OCI-LY7 (cell line): ENCODE measurements around the gene MLLT3. TPM values are rescaled to one million over a fixed set of nuclear protein-coding genes. Genes with fewer than 3 reads are reported as not detected.

Experiments
- BruUV-seq: library from RNA; stranded (reverse); fragments of 400-500 nt; replicated peaks from 2 replicates; lab custom pipeline; 2021; lab: Mats Ljungman, UMichigan
- CTCF ChIA-PET: fragments of 300-600 bp; sonication (Branson Sonifier 250); formaldehyde crosslinking; loops from one replicate; lab custom pipeline; 2022; ENCODE audit warnings: antibody characterized with exemption; ENCODE audit not compliant: unreplicated experiment; lab: Charles Lee
- POLR2A ChIA-PET: fragments of 300-600 bp; sonication (Branson Sonifier 250); formaldehyde crosslinking; loops from one replicate; lab custom pipeline; 2022; ENCODE audit warnings: antibody characterized with exemption; lab: Charles Lee
- DNase-seq: peaks from one replicate; pipeline ENCODE4 v3.0.0-alpha.2; 2015; ENCODE audit warnings: low spot score
- H2AFZ ChIP-seq: fragments of 200-600 bp; sonication (generic), shearing (Covaris generic); 2 replicates; pipeline ENCODE4 v1.6.1; 2014; ENCODE audit warnings: mild to moderate bottlenecking, antibody characterized with exemption, low read length, moderate library complexity
- H3K27ac ChIP-seq: fragments of 200-600 bp; sonication (generic); 2 replicates; pipeline ENCODE4 v1.5.1; 2014; ENCODE audit warnings: mixed run types, low read depth, mild to moderate bottlenecking, moderate library complexity, low read length, inconsistent platforms; ENCODE audit not compliant: poor library complexity, severe bottlenecking
- H3K36me3 ChIP-seq: fragments of 200-600 bp; sonication (generic); 2 replicates; pipeline ENCODE4 v1.6.1; 2014; ENCODE audit warnings: mild to moderate bottlenecking, antibody characterized with exemption, low read length, moderate library complexity, mixed read lengths; ENCODE audit not compliant: insufficient read depth
- H3K4me1 ChIP-seq: fragments of 200-600 bp; sonication (generic); 2 replicates; pipeline ENCODE4 v1.5.1; 2014; ENCODE audit warnings: mild to moderate bottlenecking, low read length; ENCODE audit not compliant: insufficient read depth, poor library complexity, severe bottlenecking
- H3K4me2 ChIP-seq: fragments of 200-600 bp; sonication (generic); 2 replicates; pipeline ENCODE4 v1.6.1; 2014; ENCODE audit warnings: mild to moderate bottlenecking, low read length
- H3K4me3 ChIP-seq: fragments of 200-600 bp; sonication (generic); 2 replicates; pipeline ENCODE4 v1.5.1; 2014; ENCODE audit warnings: mild to moderate bottlenecking, low read depth, low read length; ENCODE audit not compliant: poor library complexity, severe bottlenecking
- H3K79me2 ChIP-seq: fragments of 200-600 bp; sonication (generic); 2 replicates; pipeline ENCODE4 v1.6.1; 2016; ENCODE audit warnings: low read depth, mild to moderate bottlenecking, low read length, moderate library complexity, mixed read lengths; ENCODE audit not compliant: insufficient read depth
- H3K9me2 ChIP-seq: fragments of 200-600 bp; sonication (generic); 2 replicates; pipeline ENCODE4 v1.6.1; 2016; ENCODE audit warnings: mild to moderate bottlenecking, low read length, mixed read lengths; ENCODE audit not compliant: insufficient read depth
- H3K9me3 ChIP-seq: fragments of 200-600 bp; sonication (generic); 2 replicates; pipeline ENCODE4 v1.6.1; 2014; ENCODE audit warnings: mild to moderate bottlenecking, mixed run types, low read length, mixed read lengths
- H4K20me1 ChIP-seq: fragments of 200-600 bp; sonication (generic); 2 replicates; pipeline ENCODE4 v1.6.1; 2014; ENCODE audit warnings: mild to moderate bottlenecking, antibody characterized with exemption, low read length, moderate library complexity, mixed read lengths; ENCODE audit not compliant: insufficient read depth
- CTCF ChIP-seq: fragments of 200-600 bp; sonication (generic); conservative IDR thresholded peaks from 2 replicates; pipeline ENCODE4 v1.5.1; 2014; ENCODE audit warnings: mild to moderate bottlenecking, antibody characterized with exemption, low read length, moderate library complexity, mixed read lengths
- EZH2phosphoT487 ChIP-seq: fragments of 200-600 bp; sonication (generic); IDR thresholded peaks from 2 replicates; pipeline ENCODE4 v1.6.1; 2018; ENCODE audit warnings: low read depth, borderline replicate concordance, mild to moderate bottlenecking, mixed run types, antibody characterized with exemption, low read length, moderate library complexity, mixed read lengths
- intact Hi-C: fragments of 100-400 bp; cut with micrococcal nuclease; formaldehyde crosslinking; loops from one replicate; pipeline ENCODE4 v1.10.0; 2022; ENCODE audit not compliant: unreplicated experiment
- total RNA-seq, 2 experiments: library from RNA; depleted of rRNA in 1 of 2; stranded (reverse); fragments of >200 nt in 1 of 2; shearing (Covaris generic) in 1 of 2; gene quantifications; 2 replicates each; pipeline ENCODE4 v1.2.3, GENCODE V29; 2014 to 2022

The MLLT3 gene
- total RNA-seq, 2 experiments from 2014 or later: 7.1 to 9.9 TPM

GRCh38 chr9:20570756-20571155, 51.5 kb downstream of the MLLT3 start:
- POLR2A ChIA-PET: interaction anchor here (1.4 to 1.5 kb wide), 2 partner anchors 9 to 79 kb away, joined by 4 read pairs; no protein-coding TSS in a partner anchor
- intact Hi-C loops: no loop called here
- DNase-seq: no peak
- Histone ChIP-seq H3K36me3 (no peaks in the 10 kb centered on the region), H3K9me2 (no peaks in the 10 kb centered on the region), H3K9me3 (no peaks in the 10 kb centered on the region), H3K4me2 (no peak overlapping the region), H4K20me1 (no peaks in the 10 kb centered on the region), H3K4me3 (no peak overlapping the region), H3K79me2 (no peaks in the 10 kb centered on the region), H3K27ac (no peak overlapping the region), H3K4me1 (no peaks in the 10 kb centered on the region), H2AFZ (no peak overlapping the region)
- TF ChIP-seq CTCF (no peak), EZH2phosphoT487 (no peak)
- CTCF ChIA-PET: no interaction called here
- no TSS peak for BruUV-seq

- no peaks in the 10 kb centered on the region for H4K20me1 ChIP-seq
- intact Hi-C loops: no loop called here
- H3K36me3 ChIP-seq: no peaks in the 10 kb centered on the region
- H3K79me2 ChIP-seq: no peaks in the 10 kb centered on the region
- DNase-seq: no peak
- H3K9me2 ChIP-seq: no peaks in the 10 kb centered on the region
- no peak overlapping the region for H3K4me3 ChIP-seq
- TF ChIP-seq EZH2phosphoT487 (no peak), CTCF (no peak)
- POLR2A ChIA-PET: interaction anchor here (1.4 to 1.5 kb wide), 2 partner anchors 10 to 80 kb away, joined by 4 read pairs; no protein-coding TSS in a partner anchor
- no peaks in the 10 kb centered on the region for H3K4me1 ChIP-seq
- no TSS peak for BruUV-seq
- no peaks in the 10 kb centered on the region for H3K9me3 ChIP-seq
- no peak overlapping the region for H3K4me2 ChIP-seq
- CTCF ChIA-PET: no interaction called here
- H2AFZ ChIP-seq: no peak overlapping the region
- H3K27ac ChIP-seq: no peak overlapping the region
Measured at GRCh38 chr9:20570087-20570486, 52.2 kb downstream of the MLLT3 start.

DNA sequence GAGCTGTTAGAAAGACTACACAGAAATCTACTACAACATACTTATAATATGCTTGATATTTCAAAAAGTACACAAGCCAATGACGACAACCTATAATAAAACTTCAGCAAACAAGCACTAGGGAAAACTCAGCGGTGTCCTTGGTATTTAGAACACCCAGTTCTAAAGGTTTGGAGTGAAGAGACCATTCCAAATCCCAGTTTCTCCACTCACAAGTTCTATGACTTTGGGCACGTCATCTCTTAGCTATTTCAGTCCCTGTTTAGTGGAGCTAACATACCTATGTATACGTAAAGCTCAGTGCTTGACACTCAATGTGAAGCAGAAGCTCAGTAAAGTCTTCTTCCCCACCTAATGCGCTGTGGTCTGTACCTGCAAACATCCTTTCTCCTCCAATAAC, 52.8 kb downstream of the MLLT3 start:
- ChIA-PET CTCF (no interaction called here), POLR2A (interaction anchor here (1.4 to 1.5 kb wide), 2 partner anchors 10 to 81 kb away, joined by 4 read pairs; no protein-coding TSS in a partner anchor)
- TF ChIP-seq CTCF (no peak), EZH2phosphoT487 (no peak)
- no peak for DNase-seq
- Histone ChIP-seq H3K27ac (no peak overlapping the region), H3K36me3 (no peaks in the 10 kb centered on the region), H3K4me3 (no peak overlapping the region), H3K4me2 (no peak overlapping the region), H3K9me2 (no peaks in the 10 kb centered on the region), H4K20me1 (no peaks in the 10 kb centered on the region), H3K79me2 (no peaks in the 10 kb centered on the region), H3K4me1 (no peaks in the 10 kb centered on the region), H3K9me3 (no peaks in the 10 kb centered on the region), H2AFZ (no peak overlapping the region)
- BruUV-seq: no TSS peak
- intact Hi-C loops: loop anchor here (5.0 kb wide), 1 partner anchor 33 kb away; no protein-coding TSS in a partner anchor
